ENCODE data around the gene LIPE.

DNA sequence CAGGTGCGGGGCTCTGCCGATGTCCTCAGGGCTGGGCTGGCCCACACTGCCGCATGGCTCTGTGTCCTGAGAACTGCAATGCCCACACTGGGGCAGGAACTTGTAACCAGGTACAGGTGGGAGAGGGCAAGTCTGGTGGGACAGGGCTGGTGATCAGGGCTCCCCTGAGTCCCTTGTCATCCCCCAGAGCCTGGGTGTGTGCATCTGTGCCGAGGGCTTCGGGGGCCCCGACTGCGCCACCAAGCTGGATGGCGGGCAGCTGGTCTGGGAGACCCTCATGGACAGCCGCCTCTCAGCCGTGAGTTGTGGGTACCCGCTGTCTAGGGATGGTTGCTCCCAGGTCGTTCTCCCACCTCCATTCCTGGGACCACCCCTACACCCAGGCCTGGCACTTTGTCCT is 71.3 kb downstream of the LIPE start:
- TF ChIP-seq, protein P1, sequence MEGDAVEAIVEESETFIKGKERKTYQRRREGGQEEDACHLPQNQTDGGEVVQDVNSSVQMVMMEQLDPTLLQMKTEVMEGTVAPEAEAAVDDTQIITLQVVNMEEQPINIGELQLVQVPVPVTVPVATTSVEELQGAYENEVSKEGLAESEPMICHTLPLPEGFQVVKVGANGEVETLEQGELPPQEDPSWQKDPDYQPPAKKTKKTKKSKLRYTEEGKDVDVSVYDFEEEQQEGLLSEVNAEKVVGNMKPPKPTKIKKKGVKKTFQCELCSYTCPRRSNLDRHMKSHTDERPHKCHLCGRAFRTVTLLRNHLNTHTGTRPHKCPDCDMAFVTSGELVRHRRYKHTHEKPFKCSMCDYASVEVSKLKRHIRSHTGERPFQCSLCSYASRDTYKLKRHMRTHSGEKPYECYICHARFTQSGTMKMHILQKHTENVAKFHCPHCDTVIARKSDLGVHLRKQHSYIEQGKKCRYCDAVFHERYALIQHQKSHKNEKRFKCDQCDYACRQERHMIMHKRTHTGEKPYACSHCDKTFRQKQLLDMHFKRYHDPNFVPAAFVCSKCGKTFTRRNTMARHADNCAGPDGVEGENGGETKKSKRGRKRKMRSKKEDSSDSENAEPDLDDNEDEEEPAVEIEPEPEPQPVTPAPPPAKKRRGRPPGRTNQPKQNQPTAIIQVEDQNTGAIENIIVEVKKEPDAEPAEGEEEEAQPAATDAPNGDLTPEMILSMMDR (IDR thresholded peaks at IDR 0.05), result no peak
- TF ChIP-seq ZFX (IDR thresholded peaks at IDR 0.05; ENCODE audit: borderline replicate concordance), result no peak
